AG08395 (cell line): Measurements from ENCODE around the gene RAD51B.

Experiments
- DNase-seq: peaks from one replicate; pipeline ENCODE4 v3.0.0; 2012; ENCODE audit warnings: mixed read lengths, low spot score

RAD51B gene

DNA sequence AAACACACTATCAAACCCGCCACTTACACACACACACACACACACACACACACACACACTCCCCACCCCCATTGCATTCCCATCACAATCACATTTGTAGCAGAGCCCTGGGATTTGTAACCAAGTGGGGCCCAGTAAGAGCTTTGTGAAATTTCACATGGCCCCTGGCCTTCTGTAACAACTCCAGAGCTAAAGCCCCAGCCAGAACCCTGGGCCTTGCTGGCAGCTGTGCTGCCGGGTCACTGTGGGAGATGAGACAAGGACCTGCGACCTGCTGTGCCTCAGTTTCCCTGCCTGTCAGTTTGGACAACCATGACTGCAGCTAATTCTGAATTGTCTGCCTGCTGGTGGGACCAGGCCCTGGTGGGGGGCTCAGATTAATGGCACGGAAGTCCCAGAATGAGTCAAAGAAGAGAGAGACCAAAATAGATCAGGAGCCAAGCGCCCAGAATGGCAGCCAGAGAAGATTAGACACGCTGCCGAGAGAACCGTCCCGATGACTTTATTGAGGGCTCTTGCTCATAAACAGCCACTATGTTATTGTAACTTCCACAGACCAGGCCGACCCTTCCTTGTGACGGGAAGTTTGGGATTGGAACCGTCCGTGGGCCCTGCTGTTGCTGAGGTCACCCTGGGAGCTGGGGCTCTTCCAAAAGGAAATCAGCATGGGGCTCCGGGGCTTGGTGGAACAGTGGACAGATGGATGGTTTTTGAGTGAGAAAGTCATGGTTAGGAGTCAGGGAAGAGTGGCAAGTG is 850.2 kb downstream of the RAD51B start:
- no peak for DNase-seq

DNA sequence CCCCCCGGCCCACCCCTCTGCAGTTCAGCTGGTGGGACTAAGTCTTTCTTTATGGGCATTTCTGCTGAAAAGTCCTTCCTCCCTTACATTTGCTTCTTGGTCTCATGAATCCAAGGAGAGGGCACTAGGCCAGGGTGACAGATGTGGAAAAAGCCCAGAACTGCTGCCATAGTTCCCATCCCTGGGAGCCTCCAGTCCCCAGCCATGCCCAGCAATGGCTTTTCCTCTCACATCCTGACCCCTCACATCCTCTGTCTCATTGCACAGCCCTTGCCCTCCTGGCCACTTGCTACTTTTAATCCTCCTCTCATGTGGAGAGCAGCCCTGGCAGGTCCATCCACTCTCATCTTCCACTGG is 850.8 kb downstream of the RAD51B start:
- DNase-seq: no peak

DNA sequence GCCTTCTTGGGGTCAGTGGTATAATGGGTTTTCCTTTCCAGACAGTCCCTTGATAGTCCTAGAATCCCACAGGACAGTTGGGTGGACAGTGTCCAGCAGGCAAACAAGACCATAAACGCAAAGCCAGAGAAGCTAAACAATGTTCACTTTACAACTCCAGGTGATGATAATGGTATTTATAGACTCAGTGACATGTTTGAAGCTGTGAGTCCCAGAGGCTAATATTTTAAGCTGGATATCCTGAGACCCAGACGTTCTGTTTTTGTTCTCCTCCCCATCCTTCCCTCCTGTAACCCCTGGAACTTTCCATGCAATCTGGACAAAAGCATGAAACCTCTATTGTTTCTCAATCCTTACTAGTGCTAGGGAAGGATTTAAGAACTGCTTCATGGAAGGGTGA is 852.3 kb downstream of the RAD51B start:
- DNase-seq: no peak

DNA sequence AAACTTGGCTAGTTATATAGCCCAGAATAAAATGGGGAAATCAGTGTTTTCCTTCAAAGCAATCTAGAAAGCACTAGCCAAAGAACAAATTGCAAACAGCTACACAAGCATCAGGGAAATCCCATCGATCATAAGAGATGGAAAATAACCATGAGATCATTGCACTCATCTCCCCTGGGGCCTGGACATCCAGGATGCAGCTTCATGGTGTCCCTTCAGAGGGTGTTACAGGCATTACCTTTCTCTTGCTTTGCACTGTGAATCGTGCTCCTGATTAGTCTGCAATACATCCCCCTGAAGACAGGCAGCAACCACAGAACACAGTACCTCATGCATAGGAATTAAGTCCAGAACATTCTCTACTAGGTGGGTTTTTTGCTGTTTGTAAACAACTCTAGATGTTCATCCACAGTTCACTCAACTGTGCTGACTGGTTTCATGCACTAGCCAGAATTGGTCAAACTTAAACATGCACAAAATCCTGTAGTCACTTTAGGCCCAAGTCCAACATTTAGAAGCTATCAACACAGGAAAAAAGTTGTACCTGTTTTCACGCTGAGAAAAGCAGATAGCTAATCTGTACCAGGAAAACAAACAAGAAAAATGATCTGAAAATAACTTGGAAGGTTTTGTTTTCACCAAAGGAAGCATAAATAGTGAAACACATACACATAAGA is 853.2 kb downstream of the RAD51B start:
- no peak for DNase-seq

DNA sequence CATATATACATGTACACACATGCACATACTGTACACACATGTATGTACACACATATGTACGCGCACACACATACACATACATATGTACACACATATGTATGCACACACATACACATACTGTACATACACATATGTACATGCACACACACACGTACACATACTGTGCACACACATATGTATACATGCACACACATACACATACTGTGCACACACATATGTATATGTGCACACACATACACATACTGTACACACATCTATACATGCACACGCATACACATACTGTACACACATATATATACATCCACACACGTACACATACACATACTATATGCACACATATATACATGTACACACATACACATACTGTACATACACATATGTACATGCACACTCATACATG is 853.9 kb downstream of the RAD51B start:
- no peak for DNase-seq

DNA sequence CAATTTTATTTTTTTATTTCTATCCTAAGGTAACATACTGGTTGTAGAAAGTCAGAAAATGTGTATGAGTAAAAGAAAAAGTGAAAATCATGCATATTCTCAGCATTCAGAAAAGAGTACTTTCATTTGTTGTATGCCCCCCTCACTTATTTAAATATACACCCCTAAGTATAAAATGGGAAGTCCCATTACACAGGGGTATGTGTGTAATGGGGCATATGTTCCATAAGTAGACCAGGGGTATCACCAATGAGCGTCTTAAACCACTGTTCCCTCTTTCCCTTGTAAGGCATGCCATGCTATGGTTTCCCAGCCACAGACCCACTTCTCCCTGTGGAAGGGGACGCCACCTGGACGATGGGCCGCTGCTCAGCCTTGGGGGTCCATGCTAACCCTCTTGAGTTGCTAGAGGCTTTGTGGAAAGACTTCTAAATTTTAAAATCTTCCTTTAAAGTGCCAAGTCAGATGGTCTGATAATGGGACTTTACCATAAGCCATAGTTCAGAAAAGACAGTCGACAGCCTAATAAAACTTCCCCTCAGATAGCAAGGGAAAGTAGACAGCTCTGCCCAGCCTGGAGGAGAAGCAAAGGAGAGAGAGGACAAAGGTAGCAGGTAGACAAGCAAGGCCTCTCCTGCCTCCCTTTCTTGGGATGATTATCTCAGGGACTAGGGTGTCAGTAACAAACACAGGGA is 855.1 kb downstream of the RAD51B start:
- DNase-seq: no peak

DNA sequence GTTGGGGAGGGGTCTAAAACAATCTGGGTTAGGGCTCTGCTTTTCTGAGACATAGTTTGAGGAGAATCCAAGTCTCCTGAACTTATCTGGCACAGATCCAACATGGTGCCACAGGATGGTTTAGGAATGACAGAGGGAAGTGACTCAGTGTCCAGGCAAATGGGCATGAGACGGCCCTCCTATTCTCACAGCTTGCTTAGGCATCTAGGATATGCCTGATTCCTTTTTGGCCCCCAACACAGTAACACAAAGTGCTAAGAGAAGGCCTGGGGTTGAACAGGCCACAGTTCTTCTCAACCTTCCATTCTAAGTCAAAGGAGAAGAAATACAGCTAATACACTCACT is 855.6 kb downstream of the RAD51B start:
- no peak for DNase-seq

DNA sequence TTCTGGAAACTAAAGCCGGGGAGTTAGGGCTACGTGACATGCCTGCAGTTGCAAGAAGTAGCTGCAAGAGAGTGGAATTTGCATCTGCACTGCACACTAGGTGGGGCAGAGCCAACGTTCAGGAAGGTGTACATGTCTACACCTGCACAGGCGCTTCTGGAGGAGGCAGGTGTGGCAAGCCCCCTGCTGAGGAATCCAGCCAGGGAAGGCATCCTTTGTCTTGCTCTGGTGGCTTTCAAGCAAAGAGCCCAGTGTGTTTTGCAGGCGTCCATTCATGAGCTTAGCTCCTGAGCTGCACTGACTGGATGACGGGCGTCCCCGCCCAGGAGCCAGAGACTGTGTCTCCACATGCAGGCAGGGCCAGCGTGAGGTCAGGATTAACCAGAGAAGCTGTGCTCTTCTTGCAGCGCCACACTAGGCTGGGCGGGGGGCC is 856.9 kb downstream of the RAD51B start:
- no peak for DNase-seq

DNA sequence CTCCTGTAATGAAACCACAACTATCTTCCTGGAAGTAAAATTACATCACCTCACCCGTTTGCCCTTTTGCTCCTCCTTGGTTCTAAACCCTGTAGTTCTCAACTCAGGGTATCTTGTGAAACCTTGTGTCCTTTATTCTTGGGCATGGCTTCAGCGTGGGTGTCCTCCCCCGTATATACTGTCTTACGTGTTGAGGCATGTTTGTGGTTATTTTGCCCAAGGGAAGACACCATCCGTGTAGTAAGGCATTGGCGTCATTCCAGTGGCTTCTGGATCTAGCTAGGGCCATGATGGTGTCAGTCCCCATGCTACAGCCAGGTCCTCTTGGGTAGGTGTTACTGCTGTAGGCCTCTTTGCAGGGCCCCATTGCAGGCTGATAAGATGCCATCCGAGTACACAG is 857.9 kb downstream of the RAD51B start:
- no peak for DNase-seq

DNA sequence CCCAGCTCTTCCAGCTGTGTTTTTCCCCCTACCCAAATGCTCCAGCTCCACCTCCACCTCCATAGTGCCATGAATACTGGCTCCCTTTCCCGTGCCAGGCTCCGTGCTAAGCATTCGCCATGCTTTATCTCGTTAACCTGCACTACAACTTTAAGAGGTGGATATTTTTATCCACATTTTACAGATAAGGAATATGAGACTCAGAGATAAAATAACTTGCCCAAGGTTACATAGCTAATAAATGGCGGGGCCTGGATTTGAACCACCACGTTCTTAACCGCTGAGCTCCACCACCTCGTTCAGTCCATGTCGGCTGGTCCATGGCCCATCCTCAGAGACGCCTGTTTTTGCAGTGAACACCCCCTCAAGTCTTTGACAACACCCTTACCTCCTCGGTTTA is 858.3 kb downstream of the RAD51B start:
- DNase-seq: no peak

DNA sequence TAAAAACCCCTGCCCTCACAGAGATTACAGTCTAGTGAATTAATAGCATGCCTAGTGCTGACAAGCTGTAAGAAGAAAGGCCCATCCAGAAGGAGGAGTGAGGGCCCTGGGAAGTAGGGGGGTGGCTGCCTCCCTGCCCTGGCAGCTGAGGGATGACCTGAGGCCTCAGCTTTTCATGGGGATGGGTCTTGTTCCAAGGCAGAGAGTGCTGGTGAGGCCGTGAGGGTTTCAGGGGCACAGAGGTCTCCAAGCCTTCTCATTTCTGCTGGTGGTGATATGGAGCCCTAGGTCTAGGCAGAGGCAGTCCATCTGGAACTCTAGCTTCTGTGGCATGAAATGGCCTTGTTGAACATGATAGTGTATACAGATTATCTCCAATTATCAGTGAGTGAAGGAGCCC is 858.9 kb downstream of the RAD51B start:
- DNase-seq: no peak

DNA sequence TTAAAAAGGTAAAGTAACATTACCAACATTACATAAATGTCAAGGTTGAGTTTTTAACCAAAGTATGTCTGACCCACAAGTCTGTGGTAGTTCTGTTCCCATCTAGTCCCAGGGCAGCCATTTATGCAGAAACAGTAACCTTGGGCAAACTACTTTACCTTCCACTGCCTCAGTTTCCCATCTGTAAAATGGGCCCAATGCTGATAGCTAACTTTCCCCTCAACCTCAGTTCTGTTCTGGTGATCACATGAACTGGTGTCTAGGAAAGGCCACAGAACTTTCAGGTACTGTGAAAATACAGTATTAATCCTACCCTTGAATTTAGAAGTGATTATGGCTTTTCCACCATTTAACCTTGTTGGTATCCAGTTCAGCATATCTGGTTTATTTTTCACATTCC is 859.7 kb downstream of the RAD51B start:
- no peak for DNase-seq

DNA sequence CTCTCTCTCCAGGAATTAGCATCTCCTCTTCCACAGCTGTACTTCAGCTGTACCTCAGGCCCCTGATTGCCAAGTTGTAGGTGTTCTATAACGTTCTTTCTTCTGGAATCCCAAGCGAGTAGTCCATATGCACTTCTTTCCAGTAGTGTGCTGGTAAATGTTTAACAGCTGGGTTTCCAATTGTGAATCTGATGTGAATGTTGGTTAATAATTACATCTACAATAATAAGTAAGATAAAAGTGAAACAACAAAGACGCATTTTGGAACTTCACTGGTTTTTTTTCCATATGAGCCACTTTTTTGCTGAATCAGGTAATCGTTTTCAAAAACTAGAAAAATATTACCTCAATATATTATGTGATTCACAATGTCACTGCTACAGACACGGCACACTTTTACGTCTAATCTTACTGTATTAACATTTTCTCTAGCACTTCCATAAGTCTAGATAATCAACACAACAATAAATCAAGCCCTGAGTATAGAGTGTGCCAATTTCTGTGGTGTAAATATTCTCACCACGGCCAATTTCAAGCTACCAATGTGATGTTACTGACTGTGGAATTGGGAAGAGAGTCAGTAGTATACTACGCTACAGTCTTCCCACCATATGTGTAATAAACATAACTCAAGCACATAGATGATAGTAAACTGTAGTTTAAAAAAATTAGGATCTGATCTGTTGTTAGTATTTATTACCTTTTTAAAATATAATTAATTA is 860.3 kb downstream of the RAD51B start:
- no peak for DNase-seq

DNA sequence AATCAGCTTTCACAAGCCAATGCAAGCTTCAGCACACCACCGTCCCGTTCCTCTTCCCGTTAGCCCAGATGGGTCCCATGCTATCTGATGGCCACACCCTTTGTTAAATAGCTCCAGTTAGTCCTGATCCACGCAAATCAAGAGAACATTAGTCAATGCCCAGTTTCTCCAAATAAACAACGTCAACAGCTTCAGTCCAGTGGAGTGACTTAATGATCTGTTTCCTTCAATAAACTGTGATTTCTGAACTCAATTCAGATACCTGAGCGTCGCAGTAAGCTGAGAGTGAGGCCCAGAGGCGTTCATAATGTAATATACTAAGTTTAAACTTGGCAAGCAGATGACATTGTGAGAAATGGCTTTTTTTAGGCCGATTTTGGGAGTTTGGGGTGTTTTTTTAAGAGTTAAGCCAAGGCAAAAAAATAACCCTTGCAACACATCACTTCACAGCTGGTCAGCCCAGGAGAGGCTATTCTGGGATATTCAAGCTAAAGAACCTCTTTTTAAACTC is 861.0 kb downstream of the RAD51B start:
- no peak for DNase-seq

DNA sequence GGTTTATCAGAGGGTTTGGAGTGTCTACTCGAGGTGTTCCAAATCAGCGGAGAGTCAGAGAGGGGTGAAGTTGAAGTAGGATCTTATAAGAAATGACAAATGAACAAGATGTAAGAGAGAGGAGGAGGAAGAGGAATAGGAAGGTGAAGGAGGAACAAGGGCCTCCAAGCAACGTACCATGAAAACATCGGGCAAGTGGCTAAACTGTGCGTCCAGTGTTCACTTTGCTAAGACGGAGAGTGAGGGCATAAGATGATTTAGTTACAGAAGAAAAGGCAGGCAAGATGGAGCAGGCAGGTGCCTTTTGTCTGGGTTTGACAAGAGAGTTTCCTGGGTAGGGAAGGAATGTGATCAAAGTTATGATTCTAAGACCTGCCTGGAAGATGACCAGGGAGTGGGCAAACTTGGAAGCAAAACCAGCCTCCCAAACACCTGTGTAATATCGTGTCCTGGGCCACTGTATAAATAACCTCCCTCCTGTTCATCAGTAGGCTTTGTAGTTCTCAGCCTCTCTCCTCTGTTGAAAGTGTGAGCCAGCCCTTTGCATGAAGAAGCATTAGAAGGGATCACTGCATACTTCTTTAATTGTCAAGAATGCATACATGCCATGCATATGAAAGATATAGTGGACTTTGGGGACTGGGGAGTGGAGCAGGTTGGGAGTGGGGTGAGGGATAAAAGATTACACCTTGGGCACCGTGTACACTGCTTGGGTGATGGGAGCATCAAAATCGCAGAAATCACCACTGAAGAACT is 861.9 kb downstream of the RAD51B start:
- DNase-seq: no peak

DNA sequence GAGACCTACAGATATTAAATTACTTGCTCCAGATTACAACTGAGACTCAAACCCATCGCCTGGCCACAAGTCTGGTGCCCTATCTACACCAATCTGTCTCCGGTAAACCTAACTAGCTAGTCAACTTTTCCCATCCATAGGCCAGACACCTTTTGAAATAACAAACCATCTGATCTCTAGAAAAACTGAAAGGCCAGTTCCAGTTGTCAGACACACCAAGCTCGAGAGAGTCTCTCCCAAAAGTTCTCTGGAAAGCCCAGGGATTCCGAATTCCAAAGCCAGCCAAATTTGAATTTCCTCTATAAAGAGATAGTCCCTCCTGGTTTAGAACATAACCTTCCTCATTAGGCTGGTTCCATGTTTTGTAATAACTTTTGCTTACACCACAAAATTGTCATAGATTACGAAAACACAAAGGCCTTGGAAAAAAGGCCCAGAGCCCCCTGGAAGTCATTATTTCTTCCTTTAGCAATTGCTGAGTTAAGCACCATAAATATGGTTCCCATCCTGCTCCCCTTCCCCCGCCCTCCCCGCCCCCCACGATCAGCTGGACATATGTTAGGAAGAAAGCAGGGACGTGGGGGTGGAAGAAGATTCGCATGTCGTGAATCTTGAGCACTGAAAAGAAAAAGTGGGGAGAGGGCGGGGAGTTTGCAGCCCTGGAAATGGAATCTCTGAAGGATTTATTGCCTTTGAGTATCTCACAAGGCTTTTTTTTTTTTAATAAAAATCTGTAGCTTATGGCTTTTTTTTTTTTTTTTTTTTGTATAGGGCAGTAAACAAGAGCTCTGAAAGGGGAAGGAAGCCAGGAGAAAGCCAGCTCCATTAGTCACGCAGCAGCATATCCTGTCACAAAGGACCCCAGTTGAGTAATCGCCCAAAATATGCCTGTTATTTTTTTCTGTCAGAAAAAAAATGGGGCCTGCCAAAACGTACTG is 862.9 kb downstream of the RAD51B start:
- DNase-seq: peak; percentile 89

DNA sequence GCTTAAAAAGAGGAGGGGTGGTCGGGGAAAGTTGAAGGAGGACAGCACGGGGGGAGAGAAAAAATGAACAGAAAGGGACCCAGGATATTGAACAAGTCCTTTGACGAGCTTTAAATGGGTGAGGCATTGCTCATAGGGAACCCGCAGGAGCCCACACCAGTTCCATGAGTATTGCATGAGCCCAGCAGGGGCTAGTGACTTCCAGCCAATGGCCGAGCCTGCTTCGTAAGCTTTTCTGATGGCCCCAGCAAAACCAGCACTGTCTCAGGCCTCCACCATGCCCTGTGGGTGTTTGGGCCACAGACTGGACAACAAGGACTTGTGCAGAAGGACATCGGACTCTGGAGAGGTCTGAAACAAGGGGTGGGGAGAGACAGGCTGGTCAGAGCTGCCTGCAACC is 863.7 kb downstream of the RAD51B start:
- DNase-seq: peak; percentile 40

DNA sequence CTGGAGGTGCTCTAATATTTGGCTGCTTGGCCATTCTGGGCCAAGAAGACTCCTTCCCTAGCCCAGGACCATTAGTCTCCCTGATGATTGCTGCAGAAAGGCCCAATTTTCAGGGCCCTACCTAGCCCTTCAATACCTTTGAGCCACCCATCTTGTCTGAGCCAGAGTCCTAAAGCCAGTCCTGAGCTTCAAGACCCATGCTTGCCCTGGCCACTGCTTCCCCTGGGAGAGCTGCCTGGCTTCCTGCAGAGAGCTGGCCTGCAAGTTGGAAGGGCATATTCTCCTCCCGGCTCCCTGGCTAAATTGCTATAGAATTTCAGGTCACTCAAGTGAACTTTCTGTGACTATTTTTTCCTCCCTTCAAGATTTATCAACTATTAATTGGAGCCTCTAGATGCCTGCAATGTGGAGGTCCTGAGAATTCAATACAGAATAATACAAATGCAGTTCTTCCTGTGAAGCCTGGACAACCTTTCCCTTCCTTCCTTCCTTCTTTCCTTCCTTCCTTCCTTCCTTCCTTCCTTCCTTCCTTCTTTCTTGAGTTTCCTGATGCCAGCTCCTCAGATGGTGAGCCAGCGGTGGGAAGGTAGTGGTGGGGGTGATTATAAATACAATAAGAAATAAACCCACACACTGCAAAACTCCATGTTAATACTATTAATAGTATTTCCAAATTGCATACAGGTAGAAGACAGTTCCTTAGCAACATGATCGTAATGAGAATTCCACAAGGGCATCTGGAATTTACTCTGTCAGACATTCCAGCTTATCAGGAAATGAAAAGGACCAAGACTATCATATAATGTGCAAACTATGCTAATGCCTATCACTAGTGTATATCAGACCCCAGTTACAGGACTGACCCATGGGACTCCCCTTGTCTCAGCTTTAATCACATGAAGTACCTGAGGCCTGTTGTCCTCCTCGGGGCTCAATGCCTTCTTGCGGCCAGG is 865.2 kb downstream of the RAD51B start:
- no peak for DNase-seq

DNA sequence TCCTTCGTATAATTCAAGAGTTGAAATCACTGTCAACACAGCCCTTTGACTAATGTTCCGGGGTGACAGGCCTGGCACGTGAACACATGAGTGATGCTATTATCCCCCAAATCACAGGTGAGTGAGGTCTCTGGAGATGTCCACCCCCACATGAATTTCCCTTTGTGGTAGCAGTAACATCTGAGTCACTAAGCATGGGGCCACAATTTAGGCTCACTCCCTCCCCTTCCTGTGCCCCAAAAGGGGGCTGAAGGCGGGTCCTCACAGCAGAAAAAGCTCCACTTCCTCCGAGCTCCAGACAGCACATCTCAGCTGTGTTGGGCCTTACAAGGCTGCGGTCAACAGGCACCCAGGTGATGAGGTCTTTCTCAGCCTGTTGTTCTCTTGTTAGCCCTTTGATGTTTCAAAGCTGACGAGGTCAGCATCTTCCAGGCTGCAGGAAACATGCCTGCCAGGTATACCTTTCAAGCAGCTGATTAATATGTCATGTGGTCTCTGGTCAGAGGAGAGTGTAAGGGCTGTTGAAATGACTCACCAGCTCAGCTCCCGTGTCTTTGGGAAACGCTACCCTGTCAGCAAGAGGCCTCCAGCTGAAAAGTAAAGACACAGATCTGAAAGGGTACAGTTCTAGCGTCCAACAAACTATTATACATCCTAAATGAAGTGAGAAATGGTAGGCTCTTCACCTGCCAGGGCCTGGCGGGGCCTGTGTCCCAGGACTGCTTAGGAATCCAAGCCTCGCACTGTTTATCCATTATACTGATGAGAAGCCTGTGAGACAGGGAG is 866.0 kb downstream of the RAD51B start:
- DNase-seq: peak; percentile 38
